HG03432 (cell line): ENCODE measurements around the gene ZNF622.

Source experiments
- ATAC-seq: cut with Tn5 transposase; IDR thresholded peaks from one replicate; pipeline ENCODE4 v1.9.1; 2021; ENCODE audit warnings: mild to moderate bottlenecking, moderate library complexity; ENCODE audit not compliant: unreplicated experiment

The ZNF622 gene, protein sequence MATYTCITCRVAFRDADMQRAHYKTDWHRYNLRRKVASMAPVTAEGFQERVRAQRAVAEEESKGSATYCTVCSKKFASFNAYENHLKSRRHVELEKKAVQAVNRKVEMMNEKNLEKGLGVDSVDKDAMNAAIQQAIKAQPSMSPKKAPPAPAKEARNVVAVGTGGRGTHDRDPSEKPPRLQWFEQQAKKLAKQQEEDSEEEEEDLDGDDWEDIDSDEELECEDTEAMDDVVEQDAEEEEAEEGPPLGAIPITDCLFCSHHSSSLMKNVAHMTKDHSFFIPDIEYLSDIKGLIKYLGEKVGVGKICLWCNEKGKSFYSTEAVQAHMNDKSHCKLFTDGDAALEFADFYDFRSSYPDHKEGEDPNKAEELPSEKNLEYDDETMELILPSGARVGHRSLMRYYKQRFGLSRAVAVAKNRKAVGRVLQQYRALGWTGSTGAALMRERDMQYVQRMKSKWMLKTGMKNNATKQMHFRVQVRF

DNA sequence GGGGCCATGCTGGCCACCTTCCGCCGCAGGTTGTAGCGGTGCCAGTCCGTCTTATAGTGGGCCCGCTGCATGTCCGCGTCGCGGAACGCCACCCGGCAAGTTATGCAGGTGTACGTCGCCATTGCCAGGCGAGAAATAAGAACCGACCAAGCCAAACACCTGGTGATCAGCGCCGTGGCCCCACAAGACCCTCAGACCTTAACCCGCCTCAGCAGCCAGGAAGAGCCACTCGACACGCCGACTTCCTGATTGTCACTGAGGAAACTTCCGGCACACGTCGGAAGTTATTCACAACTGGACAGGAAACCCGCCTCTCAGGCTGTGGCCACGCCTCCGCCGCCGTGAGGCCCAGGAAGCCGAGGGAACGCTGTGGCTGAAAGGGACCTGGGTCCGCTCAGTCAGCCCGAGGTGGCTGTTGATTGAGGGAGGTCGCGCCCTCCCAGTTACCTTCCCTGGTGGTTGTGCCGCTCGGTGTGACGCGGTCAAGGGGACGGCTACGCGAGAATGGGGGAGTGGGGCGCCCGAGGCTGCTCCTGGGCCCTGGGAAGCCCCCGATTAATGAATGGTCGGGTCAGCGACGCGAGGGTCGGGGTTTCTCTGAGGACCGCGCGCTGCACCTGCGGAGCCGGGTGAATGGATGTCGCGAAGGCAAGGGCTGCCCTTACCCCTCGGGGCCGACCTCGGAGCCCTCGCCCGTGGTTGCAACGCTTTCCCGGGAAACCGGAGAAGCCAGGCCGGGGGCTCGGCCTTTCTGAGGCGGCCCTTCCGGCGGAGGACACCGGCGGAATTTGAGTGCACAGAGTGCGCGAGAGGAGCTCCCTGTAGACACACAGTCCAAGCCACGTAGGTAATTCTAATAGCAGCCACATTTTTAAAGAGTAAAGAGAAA, at the start of gene ZNF622:
Gene ZNF622 (minus strand): TSS at position 257 of the 889 bp plus-strand sequence. CDS start 135 bp downstream, at position 122.
- peak; percentile 90 for ATAC-seq

DNA sequence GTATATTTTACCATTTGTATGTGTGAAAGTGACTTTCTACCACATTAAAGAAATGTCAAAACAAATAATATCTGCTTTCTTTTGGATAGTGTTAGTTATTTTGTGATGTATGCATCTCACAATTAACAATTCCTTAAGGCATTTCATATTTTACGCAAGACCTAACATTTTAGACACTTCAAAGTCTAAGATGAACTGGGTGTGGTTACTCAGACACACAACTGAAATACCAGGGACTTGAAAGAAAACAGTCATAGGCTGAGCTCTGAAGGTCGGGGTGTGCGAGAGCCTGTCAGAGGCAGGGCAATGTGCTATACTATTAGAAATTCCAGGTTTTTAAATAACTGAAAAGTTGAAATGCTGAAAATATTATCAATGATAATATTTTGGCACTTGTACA, 44.5 kb upstream of the ZNF622 start:
- no peak for ATAC-seq

GRCh38 chr5:16508730-16509531, 43.3 kb upstream of the ZNF622 start:
- ATAC-seq: no peak

DNA sequence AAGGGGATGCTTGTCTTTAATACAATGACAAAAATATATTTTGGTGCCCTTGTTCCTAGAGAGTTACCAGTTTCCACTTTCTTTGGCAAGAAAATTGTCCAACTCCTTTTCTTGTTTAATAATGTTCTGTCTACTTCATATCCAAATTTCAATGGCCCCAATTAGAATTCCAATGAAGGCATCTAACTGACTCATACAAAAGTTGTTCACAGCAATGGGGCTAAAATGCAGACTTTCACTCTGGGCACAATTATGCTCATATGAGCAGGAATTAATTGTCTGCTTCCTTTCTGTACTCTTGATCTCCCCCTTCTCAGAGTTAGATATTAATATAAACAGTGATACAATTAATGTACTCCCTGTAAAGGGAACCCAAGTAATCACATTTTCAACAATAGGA, 42.1 kb upstream of the ZNF622 start:
- no peak for ATAC-seq

GRCh38 chr5:16505904-16506303, 40.3 kb upstream of the ZNF622 start:
- ATAC-seq: no peak

- ATAC-seq: no peak
These were observed 39.7 kb upstream of the ZNF622 start for GRCh38 chr5:16505140-16505891.

- no peak for ATAC-seq
These were observed 39.0 kb upstream of the ZNF622 start for GRCh38 chr5:16504571-16504970.

DNA sequence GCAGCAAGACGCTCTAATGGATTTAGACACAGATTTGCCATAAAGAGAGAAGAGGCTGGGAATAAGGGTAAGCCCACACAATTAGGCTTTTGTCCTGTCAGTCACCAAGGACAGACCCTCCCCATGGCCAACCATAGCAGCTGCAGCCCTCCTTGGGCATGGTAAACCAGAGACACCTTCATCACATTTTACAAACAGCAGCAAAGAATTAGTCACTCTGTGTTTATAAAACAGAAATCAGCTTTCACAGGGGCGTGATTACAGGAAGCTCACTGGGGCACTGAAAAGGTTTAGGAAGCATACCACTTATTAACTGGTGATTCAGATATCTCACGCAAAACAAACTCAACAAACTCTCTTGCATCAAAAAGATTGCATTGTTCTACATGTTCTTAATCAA, 37.3 kb upstream of the ZNF622 start:
- ATAC-seq: no peak

DNA sequence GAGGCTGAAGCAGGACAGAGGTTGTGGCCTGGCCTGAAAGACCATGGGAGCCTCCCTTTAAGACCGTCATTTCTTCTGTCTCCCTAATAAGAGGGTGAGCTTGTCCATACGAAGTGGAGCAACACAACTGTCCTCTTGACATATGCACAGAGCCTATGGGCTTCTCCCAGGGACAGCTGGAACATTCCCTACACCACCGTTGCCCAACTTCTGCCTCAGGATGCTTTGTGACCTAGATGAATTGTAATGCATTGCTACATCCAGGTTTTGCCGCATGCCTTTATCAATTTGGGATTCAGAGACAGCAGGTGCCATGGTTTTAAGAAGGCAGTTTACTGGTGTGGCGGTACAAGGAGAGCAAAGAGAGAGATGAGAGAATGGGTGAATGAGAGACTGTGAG, 34.4 kb upstream of the ZNF622 start:
- no peak for ATAC-seq

- ATAC-seq: no peak
These were observed 31.9 kb upstream of the ZNF622 start for GRCh38 chr5:16497546-16497945.

DNA sequence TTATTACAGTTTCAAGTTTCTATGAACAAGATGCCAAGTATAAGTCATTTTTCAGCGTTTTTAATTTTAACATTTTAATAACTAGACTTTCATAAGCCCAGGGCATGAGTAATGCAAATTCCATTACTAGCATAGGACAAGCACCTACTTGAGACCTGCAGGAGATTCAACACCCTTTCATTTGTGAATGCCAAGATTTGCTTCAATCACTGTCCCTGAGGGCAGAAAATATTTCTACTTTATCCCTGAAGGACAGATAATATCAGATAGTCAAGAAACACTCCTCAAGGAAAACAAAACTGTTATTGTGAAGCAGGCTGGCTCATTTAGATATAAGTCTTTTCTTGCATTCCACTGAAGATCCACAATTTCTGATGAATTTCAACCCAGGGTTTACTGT, 27.7 kb upstream of the ZNF622 start:
- no peak for ATAC-seq

DNA sequence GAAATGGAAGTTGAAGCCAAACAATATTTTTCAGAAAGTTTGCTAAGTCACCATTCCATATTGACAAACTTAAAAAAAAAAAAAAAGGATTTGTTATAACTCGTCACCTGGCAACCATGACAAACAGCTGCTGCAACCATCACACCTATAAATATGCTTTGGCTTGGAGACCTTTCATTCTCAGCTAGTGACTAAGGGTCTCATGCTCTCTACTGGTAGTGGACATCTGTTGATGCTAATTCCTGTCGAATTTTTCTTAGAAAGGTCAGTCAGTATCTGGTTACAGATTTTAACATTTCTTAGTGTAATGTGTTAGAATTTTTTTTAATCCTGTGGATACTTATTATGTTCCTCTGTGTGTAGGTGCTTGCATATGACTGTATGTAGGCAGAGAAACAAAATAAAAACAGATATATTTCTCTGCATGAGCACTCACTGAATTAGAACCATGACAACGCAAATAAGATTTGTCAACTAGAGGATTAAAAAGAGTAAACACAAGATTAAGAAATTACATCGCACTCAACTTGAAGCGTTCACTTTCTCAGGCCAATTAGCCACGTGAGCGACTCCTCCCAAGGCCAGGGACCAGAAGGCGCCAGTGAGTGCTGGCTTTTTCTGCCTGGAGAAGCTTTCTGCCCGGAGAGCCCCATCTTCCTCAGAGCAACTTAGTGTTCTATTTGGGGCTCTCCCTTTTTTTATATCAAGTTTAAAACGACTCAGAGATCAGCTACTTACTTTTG, 27.0 kb upstream of the ZNF622 start:
- ATAC-seq: no peak

DNA sequence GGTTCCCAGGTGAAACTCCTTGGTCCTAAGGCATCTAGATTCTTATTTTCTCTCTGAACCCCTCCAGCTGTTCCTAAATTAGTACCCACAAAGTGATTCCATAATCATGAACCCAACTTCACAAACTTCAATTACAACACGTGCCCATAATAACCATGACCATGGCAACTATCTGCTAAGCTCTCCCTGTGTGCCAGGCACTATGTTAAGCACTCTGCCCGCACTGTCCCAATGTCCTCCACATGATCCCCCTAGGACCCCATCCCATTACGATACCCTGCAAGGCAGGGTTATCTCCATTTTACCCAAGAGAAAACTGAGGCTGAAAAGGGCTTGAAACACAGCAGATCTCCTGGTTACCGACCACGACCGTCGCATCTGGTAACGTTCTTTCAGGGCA, 25.3 kb upstream of the ZNF622 start:
- ATAC-seq: no peak

- ATAC-seq: peak; percentile 85
These were observed 23.8 kb upstream of the ZNF622 start for GRCh38 chr5:16489322-16489791.

- no peak for ATAC-seq
These were observed 21.9 kb upstream of the ZNF622 start for GRCh38 chr5:16487456-16487855.

- no peak for ATAC-seq
These were observed 21.1 kb upstream of the ZNF622 start for GRCh38 chr5:16486711-16487111.

DNA sequence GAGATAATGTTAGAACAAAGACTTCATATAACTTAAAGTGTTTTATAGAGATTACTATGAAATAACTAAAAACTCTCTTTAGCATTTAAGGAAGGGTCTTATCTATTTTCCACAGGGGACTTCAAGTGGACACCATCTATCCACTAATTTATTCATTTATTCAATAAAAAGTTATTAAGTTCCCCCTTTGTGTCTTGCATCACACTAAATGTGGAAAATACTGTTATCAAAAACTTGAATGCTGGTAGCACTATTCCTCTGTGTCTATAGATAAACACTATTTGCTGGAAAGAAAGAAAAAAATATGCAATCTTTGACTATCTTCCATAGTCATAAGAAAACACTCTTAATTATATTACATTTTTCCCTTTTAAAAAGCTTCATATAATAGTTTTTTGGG, 20.1 kb upstream of the ZNF622 start:
- ATAC-seq: no peak

- no peak for ATAC-seq
These were observed 18.5 kb upstream of the ZNF622 start for GRCh38 chr5:16484081-16484480.

DNA sequence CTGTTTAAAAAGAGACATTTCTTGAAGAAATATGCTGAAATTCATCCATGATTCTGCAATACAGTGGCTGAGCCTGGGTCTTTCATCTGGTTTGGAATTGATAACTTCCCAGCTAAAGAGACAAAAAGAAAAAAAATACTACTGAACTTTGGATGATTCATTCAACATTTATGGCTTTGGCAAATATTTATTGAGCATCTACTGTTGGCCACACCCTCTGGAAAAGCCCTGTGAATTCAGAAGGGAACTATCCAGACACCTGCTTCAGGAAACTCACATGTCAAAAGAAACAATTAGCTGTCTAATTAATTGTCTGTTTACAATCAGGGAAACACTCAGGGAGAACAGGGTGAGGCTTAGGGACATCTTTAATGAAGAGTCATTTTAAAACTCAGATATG, 17.8 kb upstream of the ZNF622 start:
- ATAC-seq: no peak
